HEK293 (cell line): ENCODE data around the gene ARL8A.

ENCODE experiments used
- CTCF ChIA-PET: fragments of 350-600 bp; formaldehyde crosslinking; extraction: SDS; loops from one replicate; lab custom pipeline; 2021; ENCODE audit warnings: antibody characterized with exemption; lab: Yijun Ruan, JAX
- POLR2A ChIA-PET: fragments of 300-600 bp; formaldehyde crosslinking; extraction: SDS; loops from one replicate; lab custom pipeline; 2020; ENCODE audit warnings: antibody characterized with exemption, inconsistent platforms; lab: Yijun Ruan, JAX
- H3K27ac ChIP-seq: fragments of 200-500 bp; sonication (Bioruptor generic); 2 replicates; pipeline ENCODE4 v1.5.1; 2014; ENCODE audit warnings: low read depth, low read length, control low read depth, inconsistent platforms; ENCODE audit errors: extremely low read depth
- H3K36me3 ChIP-seq, 2 experiments: fragments of 200-500 bp in 1 of 2; sonication (Bioruptor generic) in 1 of 2; 1 replicate in 1 of 2; 2 replicates in 1 of 2; pipeline ENCODE4 v1.5.1; 2014 to 2017; ENCODE audit warnings: inconsistent platforms in 2 of 2, low read length in 2 of 2; ENCODE audit not compliant: control insufficient read depth in 2 of 2, insufficient read depth in 1 of 2
- H3K4me1 ChIP-seq: fragments of 200-500 bp; sonication (Bioruptor generic); 2 replicates; pipeline ENCODE4 v1.5.1; 2014; ENCODE audit warnings: mild to moderate bottlenecking, low read length, inconsistent platforms; ENCODE audit not compliant: control insufficient read depth, insufficient read depth
- H3K4me3 ChIP-seq: 2 replicates; pipeline ENCODE4 v1.5.1; 2011; ENCODE audit warnings: low read depth, mild to moderate bottlenecking, control low read depth, low read length, moderate library complexity
- H3K9me3 ChIP-seq: fragments of 200-500 bp; sonication (Bioruptor generic); 2 replicates; pipeline ENCODE4 v1.5.1; 2014; ENCODE audit warnings: low read depth, low read length, inconsistent platforms; ENCODE audit not compliant: control insufficient read depth, insufficient read depth
- EGR2 ChIP-seq: fragments of 450-650 bp; formaldehyde crosslinking; IDR thresholded peaks from 2 replicates; pipeline ENCODE4 v1.5.1; 2016; ENCODE audit warnings: low read depth, missing biosample characterization, missing genetic modification characterization
- GLI2 ChIP-seq: fragments of 450-650 bp; formaldehyde crosslinking; IDR thresholded peaks from 2 replicates; pipeline ENCODE4; 2017; ENCODE audit warnings: missing biosample characterization, missing genetic modification characterization, low read depth, borderline replicate concordance
- GLIS1 ChIP-seq: fragments of 450-650 bp; formaldehyde crosslinking; IDR thresholded peaks from 2 replicates; pipeline ENCODE4 v1.5.1; 2016; ENCODE audit warnings: missing biosample characterization, missing genetic modification characterization
- IKZF3 ChIP-seq: fragments of 450-650 bp; IDR thresholded peaks from 2 replicates; pipeline ENCODE4 v1.5.0; 2018; ENCODE audit warnings: missing biosample characterization, mild to moderate bottlenecking, missing genetic modification characterization, moderate library complexity
- KLF1 ChIP-seq: fragments of 450-650 bp; formaldehyde crosslinking; IDR thresholded peaks from 2 replicates; pipeline ENCODE4 v1.5.1; 2016; ENCODE audit warnings: missing biosample characterization, missing genetic modification characterization
- KLF8 ChIP-seq: fragments of 450-650 bp; formaldehyde crosslinking; IDR thresholded peaks from 2 replicates; pipeline ENCODE4 v1.5.1; 2016; ENCODE audit warnings: missing biosample characterization, missing genetic modification characterization
- SP2 ChIP-seq: fragments of 450-650 bp; formaldehyde crosslinking; IDR thresholded peaks from 2 replicates; pipeline ENCODE4 v1.5.1; 2016; ENCODE audit warnings: missing biosample characterization, missing genetic modification characterization
- SP3 ChIP-seq: fragments of 450-650 bp; formaldehyde crosslinking; IDR thresholded peaks from 2 replicates; pipeline ENCODE4 v1.5.1; 2016; ENCODE audit warnings: missing biosample characterization, missing genetic modification characterization
- ZBTB1 ChIP-seq: fragments of 450-650 bp; formaldehyde crosslinking; IDR thresholded peaks from 2 replicates; pipeline ENCODE4 v1.5.1; 2016; ENCODE audit warnings: missing biosample characterization, missing genetic modification characterization
- ZBTB17 ChIP-seq: fragments of 450-650 bp; formaldehyde crosslinking; IDR thresholded peaks from 2 replicates; pipeline ENCODE4 v1.5.1; 2016; ENCODE audit warnings: missing biosample characterization, missing genetic modification characterization
- ZBTB7A ChIP-seq: fragments of 450-650 bp; formaldehyde crosslinking; IDR thresholded peaks from 2 replicates; pipeline ENCODE4 v1.5.1; 2016; ENCODE audit warnings: low read depth, missing biosample characterization, missing genetic modification characterization
- ZIC2 ChIP-seq: fragments of 450-650 bp; formaldehyde crosslinking; IDR thresholded peaks from 2 replicates; pipeline ENCODE4 v1.5.1; 2016; ENCODE audit warnings: missing biosample characterization, missing genetic modification characterization
- ZNF114 ChIP-seq: fragments of 450-650 bp; formaldehyde crosslinking; IDR thresholded peaks from 2 replicates; pipeline ENCODE4 v1.5.0; 2017; ENCODE audit warnings: missing biosample characterization, missing genetic modification characterization
- ZNF394 ChIP-seq: fragments of 450-650 bp; formaldehyde crosslinking; IDR thresholded peaks from 2 replicates; pipeline ENCODE4 v1.5.1; 2016; ENCODE audit warnings: missing biosample characterization, missing genetic modification characterization, mild to moderate bottlenecking, moderate library complexity, borderline replicate concordance
- ZNF530 ChIP-seq: fragments of 450-650 bp; formaldehyde crosslinking; IDR thresholded peaks from 2 replicates; pipeline ENCODE4 v1.5.1; 2016; ENCODE audit warnings: low read depth, missing biosample characterization, missing genetic modification characterization
- ZNF600 ChIP-seq: fragments of 450-650 bp; formaldehyde crosslinking; IDR thresholded peaks from 2 replicates; pipeline ENCODE4 v1.5.1; 2016; ENCODE audit warnings: missing biosample characterization, missing genetic modification characterization
- ZNF654 ChIP-seq: fragments of 450-650 bp; formaldehyde crosslinking; IDR thresholded peaks from 2 replicates; pipeline ENCODE4 v1.5.1; 2016; ENCODE audit warnings: low read depth, missing biosample characterization, missing genetic modification characterization
- ZNF664 ChIP-seq: fragments of 450-650 bp; formaldehyde crosslinking; IDR thresholded peaks from 2 replicates; pipeline ENCODE4 v1.5.1; 2016; ENCODE audit warnings: missing biosample characterization, missing genetic modification characterization
- ZNF76 ChIP-seq: fragments of 450-650 bp; formaldehyde crosslinking; IDR thresholded peaks from 2 replicates; pipeline ENCODE4; 2016; ENCODE audit warnings: low read depth, missing biosample characterization, missing genetic modification characterization, borderline replicate concordance
- TF ChIP-seq, protein P1 (sequence below): fragments of 450-650 bp; formaldehyde crosslinking; IDR thresholded peaks from 2 replicates; pipeline ENCODE4 v1.5.1; 2016; ENCODE audit warnings: missing biosample characterization, missing genetic modification characterization
- TF ChIP-seq, protein P2 (sequence below): fragments of 450-650 bp; formaldehyde crosslinking; IDR thresholded peaks from 2 replicates; pipeline ENCODE4 v1.5.1; 2016; ENCODE audit warnings: missing biosample characterization, missing genetic modification characterization
- TF ChIP-seq, protein P3 (sequence below): fragments of 450-650 bp; formaldehyde crosslinking; IDR thresholded peaks from 2 replicates; pipeline ENCODE4 v1.5.1; 2016; ENCODE audit warnings: missing biosample characterization, missing genetic modification characterization
- TF ChIP-seq, protein P4 (sequence below): fragments of 450-650 bp; formaldehyde crosslinking; IDR thresholded peaks from 2 replicates; pipeline ENCODE4 v1.5.1; 2016; ENCODE audit warnings: missing biosample characterization, missing genetic modification characterization
- TF ChIP-seq, protein P5 (sequence below): fragments of 450-650 bp; formaldehyde crosslinking; IDR thresholded peaks from 2 replicates; pipeline ENCODE4 v1.5.1; 2016; ENCODE audit warnings: missing biosample characterization, missing genetic modification characterization

Gene ARL8A

DNA sequence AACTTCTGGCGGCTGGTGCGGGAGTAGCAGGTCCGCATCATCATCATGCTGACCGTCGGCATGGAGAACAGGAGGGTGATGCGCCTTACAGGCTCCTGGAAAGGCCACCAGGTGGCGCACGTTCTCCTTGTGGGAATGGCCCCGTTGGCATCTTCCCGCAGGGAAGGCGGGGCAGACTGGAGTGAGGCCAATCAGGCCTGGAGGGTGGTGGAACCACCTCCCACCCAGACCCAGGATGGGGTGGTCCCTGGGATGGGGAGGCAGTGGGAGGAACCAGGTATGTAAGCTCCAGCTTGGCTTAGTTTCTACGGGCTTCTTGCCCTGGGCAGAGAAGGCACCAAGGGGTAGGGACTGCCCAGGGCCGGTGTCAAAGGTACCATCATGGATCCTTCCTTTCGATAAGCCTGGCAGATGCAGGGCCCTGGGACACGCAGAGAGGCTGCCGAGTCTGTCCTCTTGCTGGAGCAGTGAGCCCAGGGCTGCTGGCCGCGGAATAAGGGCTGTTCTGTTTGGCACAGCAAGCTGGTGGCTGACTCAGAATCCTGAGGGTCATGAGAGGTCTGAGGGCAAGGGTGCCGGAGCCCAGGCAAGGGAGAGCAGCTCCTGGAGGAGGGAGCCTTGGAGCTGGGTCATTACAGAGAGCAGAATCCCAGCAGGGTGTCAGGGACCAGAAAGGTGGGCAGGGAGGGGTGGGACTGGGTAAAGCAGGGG is 40.4 kb upstream of the ARL8A start:
- no peaks in the 10 kb centered on the region for H3K36me3 ChIP-seq
- ChIA-PET CTCF (interaction anchor here (0.6 to 5.0 kb wide), 17 partner anchors 9 to 607 kb away, joined by 3 to 30 read pairs (median 3); partner anchors contain the start of gene LGR6), POLR2A (no interaction called here)
- H3K27ac ChIP-seq = no peak overlapping the region
- no peaks in the 10 kb centered on the region for H3K9me3 ChIP-seq
- H3K4me1 ChIP-seq = no peaks in the 10 kb centered on the region
- no peak for TF ChIP-seq ZBTB1 (tag by site-specific recombination)
- no peak for TF ChIP-seq ZNF530 (tag by site-specific recombination)
- peak; percentile 53 for TF ChIP-seq GLIS1 (tag by site-specific recombination)
- TF ChIP-seq, protein P1, sequence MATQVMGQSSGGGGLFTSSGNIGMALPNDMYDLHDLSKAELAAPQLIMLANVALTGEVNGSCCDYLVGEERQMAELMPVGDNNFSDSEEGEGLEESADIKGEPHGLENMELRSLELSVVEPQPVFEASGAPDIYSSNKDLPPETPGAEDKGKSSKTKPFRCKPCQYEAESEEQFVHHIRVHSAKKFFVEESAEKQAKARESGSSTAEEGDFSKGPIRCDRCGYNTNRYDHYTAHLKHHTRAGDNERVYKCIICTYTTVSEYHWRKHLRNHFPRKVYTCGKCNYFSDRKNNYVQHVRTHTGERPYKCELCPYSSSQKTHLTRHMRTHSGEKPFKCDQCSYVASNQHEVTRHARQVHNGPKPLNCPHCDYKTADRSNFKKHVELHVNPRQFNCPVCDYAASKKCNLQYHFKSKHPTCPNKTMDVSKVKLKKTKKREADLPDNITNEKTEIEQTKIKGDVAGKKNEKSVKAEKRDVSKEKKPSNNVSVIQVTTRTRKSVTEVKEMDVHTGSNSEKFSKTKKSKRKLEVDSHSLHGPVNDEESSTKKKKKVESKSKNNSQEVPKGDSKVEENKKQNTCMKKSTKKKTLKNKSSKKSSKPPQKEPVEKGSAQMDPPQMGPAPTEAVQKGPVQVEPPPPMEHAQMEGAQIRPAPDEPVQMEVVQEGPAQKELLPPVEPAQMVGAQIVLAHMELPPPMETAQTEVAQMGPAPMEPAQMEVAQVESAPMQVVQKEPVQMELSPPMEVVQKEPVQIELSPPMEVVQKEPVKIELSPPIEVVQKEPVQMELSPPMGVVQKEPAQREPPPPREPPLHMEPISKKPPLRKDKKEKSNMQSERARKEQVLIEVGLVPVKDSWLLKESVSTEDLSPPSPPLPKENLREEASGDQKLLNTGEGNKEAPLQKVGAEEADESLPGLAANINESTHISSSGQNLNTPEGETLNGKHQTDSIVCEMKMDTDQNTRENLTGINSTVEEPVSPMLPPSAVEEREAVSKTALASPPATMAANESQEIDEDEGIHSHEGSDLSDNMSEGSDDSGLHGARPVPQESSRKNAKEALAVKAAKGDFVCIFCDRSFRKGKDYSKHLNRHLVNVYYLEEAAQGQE = no peak
- TF ChIP-seq EGR2 (tag by site-specific recombination) = peak; percentile 10; the same call in 1 of the 2 replicates
- TF ChIP-seq KLF8 (tag by site-specific recombination) = 0 out of 2 replicates have a peak, but pooled peaks have one; percentile 30
- TF ChIP-seq, protein P2, sequence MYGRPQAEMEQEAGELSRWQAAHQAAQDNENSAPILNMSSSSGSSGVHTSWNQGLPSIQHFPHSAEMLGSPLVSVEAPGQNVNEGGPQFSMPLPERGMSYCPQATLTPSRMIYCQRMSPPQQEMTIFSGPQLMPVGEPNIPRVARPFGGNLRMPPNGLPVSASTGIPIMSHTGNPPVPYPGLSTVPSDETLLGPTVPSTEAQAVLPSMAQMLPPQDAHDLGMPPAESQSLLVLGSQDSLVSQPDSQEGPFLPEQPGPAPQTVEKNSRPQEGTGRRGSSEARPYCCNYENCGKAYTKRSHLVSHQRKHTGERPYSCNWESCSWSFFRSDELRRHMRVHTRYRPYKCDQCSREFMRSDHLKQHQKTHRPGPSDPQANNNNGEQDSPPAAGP (tag by site-specific recombination) = 0 out of 2 replicates have a peak, but pooled peaks have one; percentile 45
- TF ChIP-seq, protein P3, sequence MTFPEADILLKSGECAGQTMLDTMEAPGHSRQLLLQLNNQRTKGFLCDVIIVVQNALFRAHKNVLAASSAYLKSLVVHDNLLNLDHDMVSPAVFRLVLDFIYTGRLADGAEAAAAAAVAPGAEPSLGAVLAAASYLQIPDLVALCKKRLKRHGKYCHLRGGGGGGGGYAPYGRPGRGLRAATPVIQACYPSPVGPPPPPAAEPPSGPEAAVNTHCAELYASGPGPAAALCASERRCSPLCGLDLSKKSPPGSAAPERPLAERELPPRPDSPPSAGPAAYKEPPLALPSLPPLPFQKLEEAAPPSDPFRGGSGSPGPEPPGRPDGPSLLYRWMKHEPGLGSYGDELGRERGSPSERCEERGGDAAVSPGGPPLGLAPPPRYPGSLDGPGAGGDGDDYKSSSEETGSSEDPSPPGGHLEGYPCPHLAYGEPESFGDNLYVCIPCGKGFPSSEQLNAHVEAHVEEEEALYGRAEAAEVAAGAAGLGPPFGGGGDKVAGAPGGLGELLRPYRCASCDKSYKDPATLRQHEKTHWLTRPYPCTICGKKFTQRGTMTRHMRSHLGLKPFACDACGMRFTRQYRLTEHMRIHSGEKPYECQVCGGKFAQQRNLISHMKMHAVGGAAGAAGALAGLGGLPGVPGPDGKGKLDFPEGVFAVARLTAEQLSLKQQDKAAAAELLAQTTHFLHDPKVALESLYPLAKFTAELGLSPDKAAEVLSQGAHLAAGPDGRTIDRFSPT (tag by site-specific recombination) = peak; percentile 67; the same call in 1 of the 2 replicates
- TF ChIP-seq ZBTB7A (tag by site-specific recombination) = no peak
- TF ChIP-seq, protein P4, sequence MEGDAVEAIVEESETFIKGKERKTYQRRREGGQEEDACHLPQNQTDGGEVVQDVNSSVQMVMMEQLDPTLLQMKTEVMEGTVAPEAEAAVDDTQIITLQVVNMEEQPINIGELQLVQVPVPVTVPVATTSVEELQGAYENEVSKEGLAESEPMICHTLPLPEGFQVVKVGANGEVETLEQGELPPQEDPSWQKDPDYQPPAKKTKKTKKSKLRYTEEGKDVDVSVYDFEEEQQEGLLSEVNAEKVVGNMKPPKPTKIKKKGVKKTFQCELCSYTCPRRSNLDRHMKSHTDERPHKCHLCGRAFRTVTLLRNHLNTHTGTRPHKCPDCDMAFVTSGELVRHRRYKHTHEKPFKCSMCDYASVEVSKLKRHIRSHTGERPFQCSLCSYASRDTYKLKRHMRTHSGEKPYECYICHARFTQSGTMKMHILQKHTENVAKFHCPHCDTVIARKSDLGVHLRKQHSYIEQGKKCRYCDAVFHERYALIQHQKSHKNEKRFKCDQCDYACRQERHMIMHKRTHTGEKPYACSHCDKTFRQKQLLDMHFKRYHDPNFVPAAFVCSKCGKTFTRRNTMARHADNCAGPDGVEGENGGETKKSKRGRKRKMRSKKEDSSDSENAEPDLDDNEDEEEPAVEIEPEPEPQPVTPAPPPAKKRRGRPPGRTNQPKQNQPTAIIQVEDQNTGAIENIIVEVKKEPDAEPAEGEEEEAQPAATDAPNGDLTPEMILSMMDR (tag by site-specific recombination) = peak; percentile 88
- TF ChIP-seq IKZF3 (tag by site-specific recombination) = peak; percentile 90
- no peak for TF ChIP-seq ZNF114 (tag by site-specific recombination)
- no peak for TF ChIP-seq ZNF600 (tag by site-specific recombination)
- TF ChIP-seq ZNF664 (tag by site-specific recombination) = no peak
- peak; percentile 59 for TF ChIP-seq ZIC2 (tag by site-specific recombination)
- peak; percentile 30; the same call in 1 of the 2 replicates for TF ChIP-seq ZNF394
- peak; percentile 80 for TF ChIP-seq ZNF654
- TF ChIP-seq SP3 = peak; percentile 65
- peak; percentile 88 for TF ChIP-seq SP2 (tag by site-specific recombination)
- TF ChIP-seq GLI2 (tag by site-specific recombination) = no peak
- TF ChIP-seq ZNF76 (tag by site-specific recombination) = no peak
- peak; percentile 29; the same call in 1 of the 2 replicates for TF ChIP-seq KLF1
- TF ChIP-seq ZBTB17 (tag by site-specific recombination) = 0 out of 2 replicates have a peak, but pooled peaks have one; percentile 30
- TF ChIP-seq, protein P5, sequence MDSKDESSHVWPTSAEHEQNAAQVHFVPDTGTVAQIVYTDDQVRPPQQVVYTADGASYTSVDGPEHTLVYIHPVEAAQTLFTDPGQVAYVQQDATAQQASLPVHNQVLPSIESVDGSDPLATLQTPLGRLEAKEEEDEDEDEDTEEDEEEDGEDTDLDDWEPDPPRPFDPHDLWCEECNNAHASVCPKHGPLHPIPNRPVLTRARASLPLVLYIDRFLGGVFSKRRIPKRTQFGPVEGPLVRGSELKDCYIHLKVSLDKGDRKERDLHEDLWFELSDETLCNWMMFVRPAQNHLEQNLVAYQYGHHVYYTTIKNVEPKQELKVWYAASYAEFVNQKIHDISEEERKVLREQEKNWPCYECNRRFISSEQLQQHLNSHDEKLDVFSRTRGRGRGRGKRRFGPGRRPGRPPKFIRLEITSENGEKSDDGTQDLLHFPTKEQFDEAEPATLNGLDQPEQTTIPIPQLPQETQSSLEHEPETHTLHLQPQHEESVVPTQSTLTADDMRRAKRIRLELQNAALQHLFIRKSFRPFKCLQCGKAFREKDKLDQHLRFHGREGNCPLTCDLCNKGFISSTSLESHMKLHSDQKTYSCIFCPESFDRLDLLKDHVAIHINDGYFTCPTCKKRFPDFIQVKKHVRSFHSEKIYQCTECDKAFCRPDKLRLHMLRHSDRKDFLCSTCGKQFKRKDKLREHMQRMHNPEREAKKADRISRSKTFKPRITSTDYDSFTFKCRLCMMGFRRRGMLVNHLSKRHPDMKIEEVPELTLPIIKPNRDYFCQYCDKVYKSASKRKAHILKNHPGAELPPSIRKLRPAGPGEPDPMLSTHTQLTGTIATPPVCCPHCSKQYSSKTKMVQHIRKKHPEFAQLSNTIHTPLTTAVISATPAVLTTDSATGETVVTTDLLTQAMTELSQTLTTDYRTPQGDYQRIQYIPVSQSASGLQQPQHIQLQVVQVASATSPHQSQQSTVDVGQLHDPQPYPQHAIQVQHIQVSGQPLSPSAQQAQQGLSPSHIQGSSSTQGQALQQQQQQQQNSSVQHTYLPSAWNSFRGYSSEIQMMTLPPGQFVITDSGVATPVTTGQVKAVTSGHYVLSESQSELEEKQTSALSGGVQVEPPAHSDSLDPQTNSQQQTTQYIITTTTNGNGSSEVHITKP (tag by site-specific recombination) = 0 out of 2 replicates have a peak, but pooled peaks have one; percentile 17
- TF ChIP-seq, all 188 proteins: peak for 15
- H3K4me3 ChIP-seq = no peak overlapping the region
